ENCODE data around the gene FAM32A.
"Not testable (repeated sequence)": the region's sequence is repeated elsewhere in the genome, so short reads cannot be mapped to it uniquely, and the experiment has no call there.

The FAM32A gene

DNA sequence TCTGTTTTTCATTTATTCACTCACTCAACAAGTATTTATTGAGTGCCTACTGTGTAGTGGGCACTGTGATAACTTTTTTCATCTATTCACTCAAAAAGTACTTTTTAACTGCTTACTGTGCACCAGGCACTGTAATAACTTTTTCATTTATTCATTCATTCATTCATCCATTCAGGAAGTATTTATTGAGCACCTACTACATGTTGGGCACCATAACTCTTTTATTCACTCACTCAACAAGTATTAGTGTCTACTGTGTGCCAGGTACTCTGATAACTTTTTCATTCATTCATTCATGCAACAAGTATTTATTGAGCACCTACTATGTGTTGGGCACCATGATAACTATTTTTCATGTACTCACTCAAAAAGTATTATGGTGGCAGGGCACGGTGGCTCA is 18.8 kb upstream of the FAM32A start:
- no peak for DNase-seq

- DNase-seq = no peak
Measured at GRCh38 chr19:16167055-16167454, 18.2 kb upstream of the FAM32A start.

- DNase-seq = no peak
Measured at GRCh38 chr19:16168465-16169081, 16.6 kb upstream of the FAM32A start.

- DNase-seq = no peak
Measured at GRCh38 chr19:16170134-16170533, 15.1 kb upstream of the FAM32A start.

DNA sequence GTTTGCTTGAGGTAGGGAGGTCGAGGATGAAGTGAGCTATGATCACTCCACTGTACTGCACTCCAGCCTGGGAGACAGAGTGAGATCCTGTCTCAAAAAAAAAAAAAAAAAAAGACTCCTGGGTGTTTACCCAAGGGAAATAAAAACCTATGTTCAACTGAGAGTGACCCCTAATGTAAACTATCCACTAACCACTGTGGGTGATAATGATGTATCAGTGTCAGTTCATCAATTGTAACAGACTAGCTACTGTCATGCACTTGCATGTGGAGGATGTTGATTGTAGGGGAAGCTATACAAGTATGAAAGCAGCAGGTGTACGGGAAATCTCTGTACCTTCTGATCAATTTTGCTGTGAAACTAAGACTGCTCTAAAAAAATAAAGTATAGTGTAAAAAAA is 9.3 kb upstream of the FAM32A start:
- no peak for DNase-seq

- not testable (repeated sequence) for DNase-seq
Measured at GRCh38 chr19:16178866-16179265, 6.3 kb upstream of the FAM32A start.

GRCh38 chr19:16180611-16181010 is 4.6 kb upstream of the FAM32A start:
- DNase-seq = no peak

GRCh38 chr19:16184665-16185122 is 516 bp upstream of the FAM32A start:
- no peak for DNase-seq

- peak; percentile 36 for DNase-seq
Measured at GRCh38 chr19:16185768-16186123, 536 bp downstream of the FAM32A start.

- no peak for DNase-seq
Measured at GRCh38 chr19:16188521-16188920, 3.3 kb downstream of the FAM32A start.

DNA sequence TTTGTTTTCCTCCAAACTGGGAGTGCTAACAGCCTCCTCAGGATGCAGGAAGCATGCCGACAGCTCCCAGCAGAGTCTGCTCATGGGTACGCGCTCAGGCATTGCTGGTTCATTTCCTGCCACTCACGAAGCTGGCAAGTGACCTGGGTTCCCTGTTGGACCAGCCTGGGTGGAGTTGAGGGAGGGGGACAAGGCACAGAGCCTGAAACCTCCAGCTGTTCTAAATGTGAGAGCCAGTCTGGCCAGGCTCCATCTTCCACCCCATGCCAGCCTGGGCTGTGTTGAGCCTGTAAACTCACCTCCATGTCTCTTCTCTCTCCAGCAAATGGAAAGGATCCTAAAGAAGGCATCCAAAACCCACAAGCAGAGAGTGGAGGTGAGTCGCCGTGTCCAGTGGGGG is 5.0 kb downstream of the FAM32A start:
- DNase-seq = no peak

DNA sequence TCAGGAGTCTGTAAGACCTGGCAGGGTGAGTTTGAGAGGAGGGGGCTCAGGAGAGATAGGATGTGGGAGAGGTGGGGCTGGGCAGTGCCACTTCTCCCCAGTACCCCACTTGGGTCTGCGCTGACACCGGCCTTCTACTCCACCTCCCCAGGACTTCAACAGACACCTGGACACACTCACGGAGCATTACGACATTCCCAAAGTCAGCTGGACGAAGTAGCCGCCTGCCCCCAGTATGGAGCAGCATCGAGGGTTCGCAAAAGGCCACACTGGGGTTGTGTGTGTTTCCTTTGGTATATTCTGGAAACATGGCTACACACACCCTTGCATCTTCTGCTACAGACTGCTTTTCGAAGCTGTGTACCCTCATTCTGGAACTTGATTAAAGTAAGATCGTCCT is 5.5 kb downstream of the FAM32A start:
- DNase-seq = no peak

- no peak for DNase-seq
Measured at GRCh38 chr19:16191216-16191908, 6.2 kb downstream of the FAM32A start.

DNA sequence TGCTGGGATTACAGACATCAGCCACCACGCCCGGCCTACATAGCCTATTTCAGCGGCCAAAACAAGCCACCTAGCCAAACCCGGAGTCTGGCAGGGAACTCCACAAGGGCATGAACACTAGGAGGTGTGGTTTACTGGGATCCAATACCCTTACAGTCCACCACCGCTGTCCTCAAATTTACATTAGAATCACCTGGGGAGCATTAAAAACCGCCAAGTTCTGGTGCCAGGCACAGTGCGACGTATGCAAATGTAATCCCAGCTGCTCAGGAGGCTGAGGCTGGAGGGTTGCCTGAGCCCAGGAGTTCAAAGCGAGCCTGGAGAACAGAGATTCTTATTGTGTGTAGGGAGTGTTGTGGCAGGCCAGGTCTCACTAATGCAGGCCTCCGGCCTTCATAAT is 8.3 kb downstream of the FAM32A start:
- DNase-seq = no peak

- no peak for DNase-seq
Measured at GRCh38 chr19:16197188-16197621, 12.0 kb downstream of the FAM32A start.

DNA sequence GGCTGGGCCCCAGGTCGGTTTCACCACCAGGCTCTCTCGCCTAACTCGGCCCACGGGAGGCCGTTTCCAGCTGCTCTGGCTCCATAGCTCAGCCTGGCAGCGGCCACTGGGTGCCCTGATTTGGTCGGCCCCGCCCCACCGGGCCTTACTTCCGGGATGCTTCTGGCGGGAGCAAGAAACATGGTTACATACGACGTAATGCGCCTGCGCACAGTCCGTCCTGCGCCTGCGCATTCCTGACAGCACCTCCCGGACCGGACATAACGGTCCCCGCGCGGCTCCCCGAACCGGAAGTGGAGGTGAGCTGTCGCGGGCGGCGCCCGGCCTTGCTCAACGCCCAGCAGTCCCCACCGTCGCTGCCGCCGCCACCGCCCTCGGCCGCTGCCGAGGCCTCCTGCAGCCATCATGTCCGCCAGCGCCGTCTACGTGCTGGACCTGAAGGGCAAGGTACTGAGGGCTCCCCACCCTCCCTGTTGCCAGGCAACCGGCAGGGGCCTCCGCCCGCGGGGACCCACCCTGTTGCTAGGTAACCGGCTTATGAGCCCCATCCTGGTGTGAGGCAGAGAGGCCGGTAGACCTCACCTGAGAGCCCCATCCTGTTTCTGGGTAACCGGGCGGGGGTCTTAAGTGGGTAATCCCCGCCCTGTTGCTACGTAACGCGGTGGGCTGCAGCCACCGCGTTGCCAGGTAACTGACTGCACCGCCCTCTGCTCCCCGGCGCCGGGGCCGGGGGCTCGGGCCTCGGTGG is 12.6 kb downstream of the FAM32A start, which contains the start of gene AP1M1:
Gene AP1M1, plus strand, starts transcription at position 290 of the 748 bp plus-strand sequence. Its CDS starts 116 bp downstream, at position 406.
- DNase-seq = peak; percentile 99

DNA sequence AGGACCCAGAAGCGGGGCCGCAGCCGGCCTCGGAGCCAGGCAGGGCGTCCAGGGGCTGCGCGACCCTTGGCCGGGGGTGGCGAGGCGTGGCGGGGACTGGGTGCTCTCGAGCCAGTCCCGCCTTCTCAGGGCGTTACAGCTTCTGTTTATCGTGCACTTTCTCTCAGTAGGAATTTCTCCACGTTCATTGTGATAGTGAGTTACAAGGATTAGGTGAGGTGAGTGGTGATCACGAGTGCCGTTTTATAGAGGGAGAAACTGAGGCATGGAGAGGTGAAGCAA is 13.1 kb downstream of the FAM32A start:
- DNase-seq = no peak

GRCh38 chr19:16199275-16199932 is 14.2 kb downstream of the FAM32A start:
- DNase-seq = no peak

DNA sequence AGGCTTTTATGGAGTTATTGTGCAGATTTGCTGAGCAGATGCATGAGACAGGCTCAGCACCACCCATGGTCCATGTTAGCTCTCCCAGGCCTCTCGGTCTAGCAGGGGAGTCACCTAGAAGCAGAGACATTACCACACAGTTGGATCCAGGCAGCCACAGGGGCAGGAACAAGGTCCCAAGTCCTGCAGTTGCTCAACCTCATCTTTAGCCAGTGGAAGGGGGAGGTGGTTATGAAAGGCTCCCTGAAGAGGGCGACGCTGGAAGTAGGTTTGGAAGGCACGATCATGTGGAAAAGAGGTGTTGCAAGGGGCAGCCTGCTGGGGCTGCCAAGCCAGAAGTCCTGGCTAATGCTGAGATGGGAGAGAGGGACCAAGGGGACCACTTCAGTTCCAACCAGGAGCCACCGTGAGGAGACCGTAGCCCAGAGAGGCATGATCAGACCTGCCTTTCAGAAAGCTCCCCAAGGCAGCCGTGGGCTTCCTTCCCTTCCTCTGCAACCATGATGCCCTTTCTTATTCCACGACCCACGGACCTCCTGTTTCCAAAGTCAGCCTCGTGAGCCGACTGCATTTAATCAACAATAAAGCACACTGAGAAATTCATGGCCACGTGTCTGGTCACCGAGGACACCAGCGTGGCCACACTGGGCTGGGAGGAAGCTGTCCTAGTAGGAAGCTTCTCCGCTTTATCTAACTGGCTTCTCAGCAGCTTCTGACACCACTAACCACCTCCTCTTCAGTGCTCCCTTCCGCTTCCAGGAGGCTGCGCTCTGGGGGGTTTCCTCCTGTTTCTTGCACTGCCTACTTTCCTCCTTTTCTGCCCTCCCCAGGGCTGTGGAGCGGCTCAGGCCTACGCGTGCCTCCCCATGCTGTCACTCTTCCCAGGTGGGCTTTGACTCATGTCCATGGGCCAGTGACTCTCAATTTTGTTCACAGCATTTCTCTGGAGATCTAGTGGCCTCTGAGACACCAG is 15.1 kb downstream of the FAM32A start:
- no peak for DNase-seq

DNA sequence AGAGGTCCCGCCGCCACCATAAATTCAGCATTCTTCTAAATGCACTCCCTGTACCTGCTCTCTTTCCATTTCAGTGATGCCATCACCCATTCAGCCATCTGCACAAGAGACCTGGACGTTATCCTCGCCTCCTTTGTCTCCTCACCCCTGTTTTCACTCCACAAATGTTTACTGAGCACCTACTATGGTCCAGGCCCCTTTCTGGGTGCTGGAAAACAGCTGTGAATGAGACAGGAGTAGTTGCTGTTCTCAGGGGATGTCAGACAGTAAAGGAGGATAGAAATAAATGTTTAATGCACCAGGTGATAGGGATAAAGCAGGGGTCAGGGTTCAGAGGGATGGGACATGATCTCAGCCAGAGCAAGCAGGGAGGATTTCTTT is 15.8 kb downstream of the FAM32A start:
- no peak for DNase-seq

GRCh38 chr19:16202320-16203255 is 17.4 kb downstream of the FAM32A start:
- no peak for DNase-seq

Data from stimulated activated CD4-positive, alpha-beta T cell treated with anti-CD3 and anti-CD28 coated beads, Interleukin-12 subunit alpha, Interleukin-12 subunit beta, amount 100 ng/mL, for 4 hours (primary cell).